ENCODE results near the gene YEATS4. TPM values are rescaled to one million over a fixed set of nuclear protein-coding genes. Genes with fewer than 3 reads are reported as not detected.

YEATS4 gene
- total and polyA plus RNA-seq, 2 donors (not counting 1 experiment from before 2014, with no cell fraction given): 17.7 to 18.0 TPM

GRCh38 chr12:69396041-69396440 is 36.5 kb downstream of the YEATS4 start:
- Histone ChIP-seq H3K79me2 (ENCODE audit: control insufficient read depth, insufficient read depth, low read length) (no peaks in the 10 kb centered on the region), H3K9ac (ENCODE audit: low read length) (no peak overlapping the region), H3K27ac (ENCODE audit: low read length in 2 of 2) (no peak overlapping the region), H3K4me3 (ENCODE audit: control extremely low read depth in 1 of 5, extremely low read depth in 1 of 5, insufficient read depth in 1 of 5, low read depth in 2 of 5, low read length in 4 of 5) (no peak overlapping the region), H3K4me1 (ENCODE audit: control insufficient read depth in 2 of 2, insufficient read depth in 2 of 2, low read length in 2 of 2) (no peaks in the 10 kb centered on the region), H2AFZ (ENCODE audit: insufficient read depth, low read depth, low read length, poor library complexity, severe bottlenecking) (no peak overlapping the region), H3K4me2 (replicated peaks; ENCODE audit: low read depth, low read length, poor library complexity, severe bottlenecking) (no peak overlapping the region), H3K9me3 (ENCODE audit: control extremely low read depth in 1 of 3, control insufficient read depth in 2 of 3, insufficient read depth in 1 of 3, low read length in 2 of 3) (peaks cover 0 to 6% (median 4%) of the 10 kb centered on the region in 3 donors), H3K36me3 (replicated peaks in 1 of 2; ENCODE audit: control extremely low read depth in 1 of 2, control insufficient read depth in 1 of 2, extremely low read depth in 1 of 2, insufficient read depth in 2 of 2, low read length in 1 of 2) (peaks cover 5 to 14% of the 10 kb centered on the region in 2 experiments), H4K20me1 (ENCODE audit: control insufficient read depth, insufficient read depth, low read length, poor library complexity, severe bottlenecking) (no peaks in the 10 kb centered on the region), H3K27me3 (replicated peaks in 1 of 4; ENCODE audit: control extremely low read depth in 1 of 4, control insufficient read depth in 3 of 4, insufficient read depth in 4 of 4, low read length in 3 of 4) (no peaks in the 10 kb centered on the region)
- Mint-ChIP-seq H3K27me3 (no peaks in the 10 kb centered on the region), H3K27ac (no peak overlapping the region), H3K4me3 (no peak overlapping the region), H3K9me3 (ENCODE audit: insufficient read depth) (no peaks in the 10 kb centered on the region), H3K4me1 (no peaks in the 10 kb centered on the region)
- intact Hi-C loops (cut with micrococcal nuclease): no loop called here
- CTCF ChIA-PET: no interaction called here
- ATAC-seq (ENCODE audit: low read depth) (no peak), DNase-seq (no peak)
- TF ChIP-seq, protein P1, sequence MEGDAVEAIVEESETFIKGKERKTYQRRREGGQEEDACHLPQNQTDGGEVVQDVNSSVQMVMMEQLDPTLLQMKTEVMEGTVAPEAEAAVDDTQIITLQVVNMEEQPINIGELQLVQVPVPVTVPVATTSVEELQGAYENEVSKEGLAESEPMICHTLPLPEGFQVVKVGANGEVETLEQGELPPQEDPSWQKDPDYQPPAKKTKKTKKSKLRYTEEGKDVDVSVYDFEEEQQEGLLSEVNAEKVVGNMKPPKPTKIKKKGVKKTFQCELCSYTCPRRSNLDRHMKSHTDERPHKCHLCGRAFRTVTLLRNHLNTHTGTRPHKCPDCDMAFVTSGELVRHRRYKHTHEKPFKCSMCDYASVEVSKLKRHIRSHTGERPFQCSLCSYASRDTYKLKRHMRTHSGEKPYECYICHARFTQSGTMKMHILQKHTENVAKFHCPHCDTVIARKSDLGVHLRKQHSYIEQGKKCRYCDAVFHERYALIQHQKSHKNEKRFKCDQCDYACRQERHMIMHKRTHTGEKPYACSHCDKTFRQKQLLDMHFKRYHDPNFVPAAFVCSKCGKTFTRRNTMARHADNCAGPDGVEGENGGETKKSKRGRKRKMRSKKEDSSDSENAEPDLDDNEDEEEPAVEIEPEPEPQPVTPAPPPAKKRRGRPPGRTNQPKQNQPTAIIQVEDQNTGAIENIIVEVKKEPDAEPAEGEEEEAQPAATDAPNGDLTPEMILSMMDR (IDR thresholded peaks at IDR 0.05): no peak
- no peak for TF ChIP-seq EZH2 (IDR thresholded peaks at IDR 0.05; ENCODE audit: borderline replicate concordance, insufficient read depth, low read depth, low read length, poor library complexity, severe bottlenecking)
- no CpG with 5 or more reads among the region's 1 CpG for WGBS (ENCODE audit: insufficient coverage)
- POLR2A ChIA-PET: no interaction called here

- no peaks in the 10 kb centered on the region for H3K4me1 ChIP-seq (ENCODE audit: control insufficient read depth in 2 of 2, insufficient read depth in 2 of 2, low read length in 2 of 2)
- intact Hi-C loops (cut with micrococcal nuclease): no loop called here
- no peak overlapping the region for H3K4me3 ChIP-seq (ENCODE audit: control extremely low read depth in 1 of 5, extremely low read depth in 1 of 5, insufficient read depth in 1 of 5, low read depth in 2 of 5, low read length in 4 of 5)
- no peaks in the 10 kb centered on the region for H3K27me3 ChIP-seq (replicated peaks in 1 of 4; ENCODE audit: control extremely low read depth in 1 of 4, control insufficient read depth in 3 of 4, insufficient read depth in 4 of 4, low read length in 3 of 4)
- Mint-ChIP-seq H3K9me3 (ENCODE audit: insufficient read depth) (no peaks in the 10 kb centered on the region), H3K27me3 (no peaks in the 10 kb centered on the region), H3K4me3 (no peak overlapping the region), H3K27ac (no peak overlapping the region), H3K4me1 (no peaks in the 10 kb centered on the region)
- no peaks in the 10 kb centered on the region for H4K20me1 ChIP-seq (ENCODE audit: control insufficient read depth, insufficient read depth, low read length, poor library complexity, severe bottlenecking)
- DNase-seq (no peak), ATAC-seq (ENCODE audit: low read depth) (no peak)
- WGBS (ENCODE audit: insufficient coverage): no CpG with 5 or more reads among the region's 3 CpGs
- H3K9me3 ChIP-seq (ENCODE audit: control extremely low read depth in 1 of 3, control insufficient read depth in 2 of 3, insufficient read depth in 1 of 3, low read length in 2 of 3): peaks cover 0 to 6% (median 4%) of the 10 kb centered on the region in 3 donors
- H3K27ac ChIP-seq (ENCODE audit: low read length in 2 of 2): no peak overlapping the region
- no peaks in the 10 kb centered on the region for H3K79me2 ChIP-seq (ENCODE audit: control insufficient read depth, insufficient read depth, low read length)
- no peak overlapping the region for H3K4me2 ChIP-seq (replicated peaks; ENCODE audit: low read depth, low read length, poor library complexity, severe bottlenecking)
- ChIA-PET CTCF (no interaction called here), POLR2A (no interaction called here)
- H3K36me3 ChIP-seq (replicated peaks in 1 of 2; ENCODE audit: control extremely low read depth in 1 of 2, control insufficient read depth in 1 of 2, extremely low read depth in 1 of 2, insufficient read depth in 2 of 2, low read length in 1 of 2): peaks cover 3 to 9% of the 10 kb centered on the region in 2 experiments
- no peak for TF ChIP-seq EZH2 (IDR thresholded peaks at IDR 0.05; ENCODE audit: borderline replicate concordance, insufficient read depth, low read depth, low read length, poor library complexity, severe bottlenecking)
- TF ChIP-seq, protein P1 (IDR thresholded peaks at IDR 0.05): no peak
- H2AFZ ChIP-seq (ENCODE audit: insufficient read depth, low read depth, low read length, poor library complexity, severe bottlenecking): no peak overlapping the region
- H3K9ac ChIP-seq (ENCODE audit: low read length): no peak overlapping the region
Measured at GRCh38 chr12:69396963-69397362, 37.4 kb downstream of the YEATS4 start.
